HepG2 (cell line): ENCODE measurements around the gene HMGN4. TPM values are rescaled to one million over a fixed set of nuclear protein-coding genes. Genes with fewer than 3 reads are reported as not detected.

Experiments
- BCL6 ChIP-seq: IDR thresholded peaks from 2 replicates; pipeline ENCODE4 v1.6.1; 2016; ENCODE audit warnings: missing genetic modification reagents, missing compliant biosample characterization
- CEBPB ChIP-seq: IDR thresholded peaks from 2 replicates; pipeline ENCODE4 v1.6.1; 2011; ENCODE audit warnings: low read depth, low read length, improper control_type of control experiment, borderline replicate concordance
- ERF ChIP-seq: IDR thresholded peaks from 2 replicates; pipeline ENCODE4 v1.6.1; 2018; ENCODE audit warnings: missing biosample characterization, missing genetic modification reagents
- FOXK2 ChIP-seq: fragments of 450-650 bp; IDR thresholded peaks from 2 replicates; pipeline ENCODE4 v1.6.1; 2016
- GPN1 ChIP-seq: sonication (generic); formaldehyde crosslinking; IDR thresholded peaks from 2 replicates; pipeline ENCODE4 v1.5.1; 2020; ENCODE audit warnings: missing genetic modification reagents, borderline replicate concordance
- MEIS1 ChIP-seq: sonication (generic); formaldehyde crosslinking; IDR thresholded peaks from 2 replicates; pipeline ENCODE4 v1.9.0; 2021; ENCODE audit warnings: mild to moderate bottlenecking, missing genetic modification reagents, moderate library complexity, borderline replicate concordance
- NFKBIZ ChIP-seq: IDR thresholded peaks from 2 replicates; pipeline ENCODE4 v1.6.1; 2018; ENCODE audit warnings: missing genetic modification reagents, missing compliant biosample characterization
- PHF5A ChIP-seq: IDR thresholded peaks from one replicate; pipeline ENCODE4 v1.6.1; 2018; ENCODE audit warnings: low read depth, missing genetic modification reagents; ENCODE audit not compliant: unreplicated experiment
- POLR2AphosphoS2 ChIP-seq: IDR thresholded peaks from 2 replicates; pipeline ENCODE4 v1.6.1; 2011; ENCODE audit warnings: low read depth, low read length, improper control_type of control experiment
- RFX3 ChIP-seq: IDR thresholded peaks from 2 replicates; pipeline ENCODE4 v1.6.1; 2016; ENCODE audit warnings: missing biosample characterization, missing genetic modification reagents
- SAP130 ChIP-seq: IDR thresholded peaks from 2 replicates; pipeline ENCODE4 v1.6.1; 2016; ENCODE audit warnings: low read depth
- SATB2 ChIP-seq: sonication (generic); formaldehyde crosslinking; IDR thresholded peaks from 2 replicates; pipeline ENCODE4 v1.5.0; 2020; ENCODE audit warnings: missing genetic modification reagents
- SRSF1 ChIP-seq: fragments of 200-400 bp; formaldehyde crosslinking; optimal IDR thresholded peaks from 2 replicates; pipeline ENCODE3; 2017; ENCODE audit warnings: mild to moderate bottlenecking, low read depth, low read length, moderate library complexity
- SRY ChIP-seq: sonication (generic); formaldehyde crosslinking; IDR thresholded peaks from 2 replicates; pipeline ENCODE4 v1.8.0; 2022; ENCODE audit warnings: mild to moderate bottlenecking, missing genetic modification reagents
- SSRP1 ChIP-seq: IDR thresholded peaks from 2 replicates; pipeline ENCODE4 v1.6.1; 2016; ENCODE audit warnings: control low read depth
- ZNF382 ChIP-seq: sonication (generic); formaldehyde crosslinking; IDR thresholded peaks from 2 replicates; pipeline ENCODE4 v1.5.0; 2020; ENCODE audit warnings: missing genetic modification reagents, mild to moderate bottlenecking, borderline replicate concordance
- ZNF510 ChIP-seq: sonication (generic); formaldehyde crosslinking; IDR thresholded peaks from 2 replicates; pipeline ENCODE4 v1.4.0; 2020; ENCODE audit warnings: low read depth, mild to moderate bottlenecking, missing genetic modification reagents
- ZNF816 ChIP-seq: sonication (generic); formaldehyde crosslinking; IDR thresholded peaks from 2 replicates; pipeline ENCODE4 v1.8.0; 2022; ENCODE audit warnings: missing genetic modification reagents, mild to moderate bottlenecking, borderline replicate concordance
- polyA plus RNA-seq, 8 experiments: library from polyadenylated mRNA; depleted of rRNA in 3 of 8; stranded (reverse) in 7 of 8; unstranded in 1 of 8; fragments of >200 nt; fragmentation: Illumina TruSeq in 4 of 8; extraction: Trizol in 4 of 8; gene quantifications; 2 replicates each; pipeline versions ENCODE4 v1.2.1 to v1.2.3, GENCODE V29; 2011 to 2016; ENCODE audit warnings: low read depth in 4 of 8, missing spikeins in 1 of 8, mixed read lengths in 1 of 8; ENCODE audit not compliant: insufficient read depth in 1 of 8
- total RNA-seq, 5 experiments: library from RNA; depleted of rRNA; stranded (reverse); fragments of >200 nt; fragmentation: Illumina TruSeq; extraction: Trizol; gene quantifications; 2 replicates each; pipeline ENCODE4 v1.2.3, GENCODE V29; 2016; ENCODE audit warnings: low read depth in 1 of 5
- TF ChIP-seq, protein P1 (sequence below): sonication (generic); formaldehyde crosslinking; IDR thresholded peaks from 2 replicates; pipeline ENCODE4 v1.4.0; 2020; ENCODE audit warnings: missing genetic modification reagents; ENCODE audit errors: not compliant biosample characterization
- TF ChIP-seq, protein P2 (sequence below): IDR thresholded peaks from 2 replicates; pipeline ENCODE4 v1.6.1; 2012; ENCODE audit warnings: inconsistent platforms
- TF ChIP-seq, protein P3 (sequence below): conservative IDR thresholded peaks from 2 replicates; pipeline ENCODE4 v1.6.1; 2018; ENCODE audit warnings: missing genetic modification reagents
- TF ChIP-seq, protein P4 (sequence below): sonication (generic); formaldehyde crosslinking; IDR thresholded peaks from 2 replicates; pipeline ENCODE4 v1.8.0; 2022; ENCODE audit warnings: missing genetic modification reagents, low read depth, mild to moderate bottlenecking, borderline replicate concordance
- TF ChIP-seq, protein P5 (sequence below): sonication (generic); formaldehyde crosslinking; IDR thresholded peaks from 2 replicates; pipeline ENCODE4 v1.5.1; 2020; ENCODE audit warnings: mild to moderate bottlenecking, missing genetic modification reagents, borderline replicate concordance

The HMGN4 gene
- total and polyA plus RNA-seq, 2 of the 13 experiments (the other 11 are each of a cell fraction or from before 2014, with no cell fraction given) = 39.9 to 52.1 TPM

DNA sequence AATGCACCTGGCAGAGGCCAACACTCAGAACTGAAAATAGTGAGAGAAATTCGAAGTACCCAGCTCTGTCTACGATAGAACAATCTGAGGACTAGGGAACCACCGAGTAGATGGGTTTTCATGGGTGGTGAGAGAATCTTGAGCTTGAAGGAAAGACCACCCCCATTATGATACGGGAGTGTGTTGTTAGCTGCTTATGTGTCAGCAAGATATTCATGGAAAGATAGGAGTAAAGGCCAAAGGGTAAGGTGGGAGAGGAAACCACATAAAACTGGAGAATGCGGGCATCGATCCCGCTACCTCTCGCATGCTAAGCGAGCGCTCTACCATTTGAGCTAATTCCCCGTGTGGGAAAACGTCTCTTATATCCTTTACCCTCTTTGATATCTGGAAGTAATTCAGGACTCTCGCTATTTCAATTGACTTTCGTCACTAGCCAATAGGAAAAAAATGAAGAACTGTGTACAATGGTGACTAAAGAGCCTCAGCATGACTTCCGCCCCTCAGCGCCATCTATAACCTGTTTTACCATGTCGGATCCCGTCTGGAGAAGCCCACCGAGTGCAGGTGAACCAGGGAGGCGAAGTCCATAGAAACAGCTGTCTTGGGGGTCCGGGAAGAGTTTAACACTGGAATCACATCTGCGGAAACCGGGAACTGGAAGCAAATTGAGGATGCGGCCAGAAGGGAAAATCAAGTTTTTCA, 33.6 kb downstream of the HMGN4 start (continued):
- TF ChIP-seq SRSF1 (no peak), SRY (CRISPR knock-in tag) (no peak), MEIS1 (CRISPR knock-in tag) (no peak; the same call in 1 of the 2 replicates), GPN1 (CRISPR knock-in tag) (no peak), NFKBIZ (CRISPR knock-in tag) (peak; percentile 75; the same call in 1 of the 2 replicates), CEBPB (peak; percentile 29; the same call in 1 of the 2 replicates), ZNF816 (CRISPR knock-in tag) (peak; percentile 90; the same call in 1 of the 2 replicates), SATB2 (CRISPR knock-in tag) (0 out of 2 replicates have a peak, but pooled peaks have one; percentile 24), ERF (peak; percentile 96), ZNF382 (no peak), PHF5A (CRISPR knock-in tag) (peak; percentile 93), BCL6 (CRISPR knock-in tag) (peak; percentile 90), POLR2AphosphoS2 (no peak), SSRP1 (CRISPR knock-in tag) (peak; percentile 100), SAP130 (CRISPR knock-in tag) (peak; percentile 82), ZNF510 (CRISPR knock-in tag) (no peak), RFX3 (CRISPR knock-in tag) (peak; percentile 28; the same call in 1 of the 2 replicates), FOXK2 (no peak)
- TF ChIP-seq, protein P1, sequence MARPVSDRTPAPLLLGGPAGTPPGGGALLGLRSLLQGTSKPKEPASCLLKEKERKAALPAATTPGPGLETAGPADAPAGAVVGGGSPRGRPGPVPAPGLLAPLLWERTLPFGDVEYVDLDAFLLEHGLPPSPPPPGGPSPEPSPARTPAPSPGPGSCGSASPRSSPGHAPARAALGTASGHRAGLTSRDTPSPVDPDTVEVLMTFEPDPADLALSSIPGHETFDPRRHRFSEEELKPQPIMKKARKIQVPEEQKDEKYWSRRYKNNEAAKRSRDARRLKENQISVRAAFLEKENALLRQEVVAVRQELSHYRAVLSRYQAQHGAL = no peak
- TF ChIP-seq, protein P2, sequence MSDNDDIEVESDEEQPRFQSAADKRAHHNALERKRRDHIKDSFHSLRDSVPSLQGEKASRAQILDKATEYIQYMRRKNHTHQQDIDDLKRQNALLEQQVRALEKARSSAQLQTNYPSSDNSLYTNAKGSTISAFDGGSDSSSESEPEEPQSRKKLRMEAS = peak; percentile 24; the same call in 1 of the 2 replicates
- TF ChIP-seq, protein P3, sequence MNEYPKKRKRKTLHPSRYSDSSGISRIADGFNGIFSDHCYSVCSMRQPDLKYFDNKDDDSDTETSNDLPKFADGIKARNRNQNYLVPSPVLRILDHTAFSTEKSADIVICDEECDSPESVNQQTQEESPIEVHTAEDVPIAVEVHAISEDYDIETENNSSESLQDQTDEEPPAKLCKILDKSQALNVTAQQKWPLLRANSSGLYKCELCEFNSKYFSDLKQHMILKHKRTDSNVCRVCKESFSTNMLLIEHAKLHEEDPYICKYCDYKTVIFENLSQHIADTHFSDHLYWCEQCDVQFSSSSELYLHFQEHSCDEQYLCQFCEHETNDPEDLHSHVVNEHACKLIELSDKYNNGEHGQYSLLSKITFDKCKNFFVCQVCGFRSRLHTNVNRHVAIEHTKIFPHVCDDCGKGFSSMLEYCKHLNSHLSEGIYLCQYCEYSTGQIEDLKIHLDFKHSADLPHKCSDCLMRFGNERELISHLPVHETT (CRISPR knock-in tag) = 0 out of 2 replicates have a peak, but pooled peaks have one; percentile 42
- TF ChIP-seq, protein P4, sequence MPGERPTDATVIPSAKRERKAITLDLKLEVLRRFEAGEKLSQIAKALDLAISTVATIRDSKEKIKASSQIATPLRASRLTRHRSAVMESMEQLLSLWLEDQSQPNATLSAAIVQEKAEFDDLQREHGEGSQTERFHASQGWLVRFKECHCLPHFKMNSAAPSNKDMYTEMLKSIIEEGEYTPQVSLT (CRISPR knock-in tag) = no peak
- TF ChIP-seq, protein P5, sequence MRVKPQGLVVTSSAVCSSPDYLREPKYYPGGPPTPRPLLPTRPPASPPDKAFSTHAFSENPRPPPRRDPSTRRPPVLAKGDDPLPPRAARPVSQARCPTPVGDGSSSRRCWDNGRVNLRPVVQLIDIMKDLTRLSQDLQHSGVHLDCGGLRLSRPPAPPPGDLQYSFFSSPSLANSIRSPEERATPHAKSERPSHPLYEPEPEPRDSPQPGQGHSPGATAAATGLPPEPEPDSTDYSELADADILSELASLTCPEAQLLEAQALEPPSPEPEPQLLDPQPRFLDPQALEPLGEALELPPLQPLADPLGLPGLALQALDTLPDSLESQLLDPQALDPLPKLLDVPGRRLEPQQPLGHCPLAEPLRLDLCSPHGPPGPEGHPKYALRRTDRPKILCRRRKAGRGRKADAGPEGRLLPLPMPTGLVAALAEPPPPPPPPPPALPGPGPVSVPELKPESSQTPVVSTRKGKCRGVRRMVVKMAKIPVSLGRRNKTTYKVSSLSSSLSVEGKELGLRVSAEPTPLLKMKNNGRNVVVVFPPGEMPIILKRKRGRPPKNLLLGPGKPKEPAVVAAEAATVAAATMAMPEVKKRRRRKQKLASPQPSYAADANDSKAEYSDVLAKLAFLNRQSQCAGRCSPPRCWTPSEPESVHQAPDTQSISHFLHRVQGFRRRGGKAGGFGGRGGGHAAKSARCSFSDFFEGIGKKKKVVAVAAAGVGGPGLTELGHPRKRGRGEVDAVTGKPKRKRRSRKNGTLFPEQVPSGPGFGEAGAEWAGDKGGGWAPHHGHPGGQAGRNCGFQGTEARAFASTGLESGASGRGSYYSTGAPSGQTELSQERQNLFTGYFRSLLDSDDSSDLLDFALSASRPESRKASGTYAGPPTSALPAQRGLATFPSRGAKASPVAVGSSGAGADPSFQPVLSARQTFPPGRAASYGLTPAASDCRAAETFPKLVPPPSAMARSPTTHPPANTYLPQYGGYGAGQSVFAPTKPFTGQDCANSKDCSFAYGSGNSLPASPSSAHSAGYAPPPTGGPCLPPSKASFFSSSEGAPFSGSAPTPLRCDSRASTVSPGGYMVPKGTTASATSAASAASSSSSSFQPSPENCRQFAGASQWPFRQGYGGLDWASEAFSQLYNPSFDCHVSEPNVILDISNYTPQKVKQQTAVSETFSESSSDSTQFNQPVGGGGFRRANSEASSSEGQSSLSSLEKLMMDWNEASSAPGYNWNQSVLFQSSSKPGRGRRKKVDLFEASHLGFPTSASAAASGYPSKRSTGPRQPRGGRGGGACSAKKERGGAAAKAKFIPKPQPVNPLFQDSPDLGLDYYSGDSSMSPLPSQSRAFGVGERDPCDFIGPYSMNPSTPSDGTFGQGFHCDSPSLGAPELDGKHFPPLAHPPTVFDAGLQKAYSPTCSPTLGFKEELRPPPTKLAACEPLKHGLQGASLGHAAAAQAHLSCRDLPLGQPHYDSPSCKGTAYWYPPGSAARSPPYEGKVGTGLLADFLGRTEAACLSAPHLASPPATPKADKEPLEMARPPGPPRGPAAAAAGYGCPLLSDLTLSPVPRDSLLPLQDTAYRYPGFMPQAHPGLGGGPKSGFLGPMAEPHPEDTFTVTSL = peak; percentile 56; the same call in 1 of the 2 replicates
